Fibroblast of lung (primary cell): Measurements from ENCODE around the gene MYRIP. TPM values are rescaled to one million over a fixed set of nuclear protein-coding genes. Genes with fewer than 3 reads are reported as not detected.

Experiments used
- DNase-seq, 2 donors: peaks; one replicate each; pipeline versions ENCODE4 v3.0.0 to v3.0.0-alpha.2; 2010; ENCODE audit warnings: low read depth in 2 of 2
- H2AFZ ChIP-seq: 2 replicates; pipeline ENCODE4 v1.5.1; 2012; ENCODE audit warnings: low read length, control low read depth, inconsistent platforms
- H3K27ac ChIP-seq: 2 replicates; pipeline ENCODE4 v1.5.1; 2011; ENCODE audit warnings: low read length, control low read depth; ENCODE audit not compliant: insufficient read depth
- H3K27me3 ChIP-seq: 2 replicates; pipeline ENCODE4 v1.5.1; 2011; ENCODE audit warnings: mild to moderate bottlenecking, low read length; ENCODE audit not compliant: control insufficient read depth, insufficient read depth
- H3K36me3 ChIP-seq: 2 replicates; pipeline ENCODE4 v1.5.1; 2011; ENCODE audit warnings: low read length; ENCODE audit not compliant: control insufficient read depth, insufficient read depth
- H3K4me1 ChIP-seq: 2 replicates; pipeline ENCODE4 v1.5.1; 2011; ENCODE audit warnings: low read length; ENCODE audit not compliant: control insufficient read depth, insufficient read depth; ENCODE audit errors: extremely low read depth
- H3K4me2 ChIP-seq: 2 replicates; pipeline ENCODE4 v1.5.1; 2011; ENCODE audit warnings: low read length, control low read depth; ENCODE audit not compliant: insufficient read depth; ENCODE audit errors: extremely low read depth
- H3K4me3 ChIP-seq, 4 experiments: fragments of 200-600 bp in 1 of 4; sonication (generic) in 1 of 4; replicated peaks in 1 of 4; 2 replicates each; pipeline ENCODE4 v1.5.1; 2011 to 2016; ENCODE audit warnings: low read length in 4 of 4, low read depth in 3 of 4, mild to moderate bottlenecking in 3 of 4, control low read depth in 2 of 4, inconsistent platforms in 1 of 4, mixed read lengths in 1 of 4; ENCODE audit not compliant: insufficient read depth in 1 of 4; ENCODE audit errors: control extremely low read depth in 1 of 4
- H3K79me2 ChIP-seq: 2 replicates; pipeline ENCODE4 v1.5.1; 2012; ENCODE audit warnings: mild to moderate bottlenecking, low read length, inconsistent platforms; ENCODE audit not compliant: control insufficient read depth, insufficient read depth
- H3K9ac ChIP-seq: 2 replicates; pipeline ENCODE4 v1.5.1; 2011; ENCODE audit warnings: mild to moderate bottlenecking, low read length, control low read depth; ENCODE audit not compliant: insufficient read depth
- H3K9me3 ChIP-seq: 2 replicates; pipeline ENCODE4 v1.5.1; 2012; ENCODE audit warnings: low read depth, low read length; ENCODE audit not compliant: control insufficient read depth, insufficient read depth
- H4K20me1 ChIP-seq: 2 replicates; pipeline ENCODE4 v1.5.1; 2011; ENCODE audit warnings: low read length; ENCODE audit not compliant: control insufficient read depth, insufficient read depth; ENCODE audit errors: extremely low read depth
- CTCF ChIP-seq, 2 donors: IDR thresholded peaks in 1 of 2; conservative IDR thresholded peaks in 1 of 2; 1 replicate in 1 of 2; 2 replicates in 1 of 2; pipeline ENCODE4 v1.5.1; 2011 to 2012; ENCODE audit warnings: low read length in 2 of 2, control low read depth in 1 of 2, inconsistent platforms in 1 of 2, low read depth in 1 of 2, mild to moderate bottlenecking in 1 of 2
- EZH2 ChIP-seq: IDR thresholded peaks from 2 replicates; pipeline ENCODE4 v1.5.1; 2012; ENCODE audit warnings: low read length, control low read depth, mild to moderate bottlenecking; ENCODE audit errors: missing control alignments
- polyA plus RNA-seq, 2 donors: library from polyadenylated mRNA; depleted of rRNA in 1 of 2; stranded (reverse) in 1 of 2; unstranded in 1 of 2; fragments of >200 nt; gene quantifications; 2 replicates each; pipeline ENCODE4 v1.2.1, GENCODE V29; 2011 to 2012; ENCODE audit warnings: missing spikeins in 1 of 2
- total RNA-seq: library from RNA; depleted of rRNA; stranded (reverse); fragments of >200 nt; gene quantifications from 2 replicates; pipeline ENCODE4 v1.2.1, GENCODE V29; 2014

Gene MYRIP
- total and polyA plus RNA-seq, 2 donors (not counting 1 experiment from before 2014, with no cell fraction given): 0.02 TPM; not detected in 1

GRCh38 chr3:39783680-39784079, 25.7 kb upstream of the MYRIP start:
- Histone ChIP-seq H3K4me2 (no peak overlapping the region), H3K4me1 (no peaks in the 10 kb centered on the region), H3K9me3 (no peaks in the 10 kb centered on the region), H3K4me3 (no peak overlapping the region), H3K36me3 (no peaks in the 10 kb centered on the region), H3K9ac (no peak overlapping the region), H3K27me3 (no peaks in the 10 kb centered on the region), H3K27ac (no peak overlapping the region), H4K20me1 (no peaks in the 10 kb centered on the region), H3K79me2 (no peaks in the 10 kb centered on the region), H2AFZ (no peak overlapping the region)
- TF ChIP-seq CTCF (conservative IDR thresholded peaks at IDR 0.05 in 1 of 2, IDR thresholded peaks at IDR 0.05 in 1 of 2; ENCODE audit: low read depth in 1 of 2, low read length in 2 of 2) (no peak), EZH2 (no peak)
- DNase-seq: no peak

- H3K9me3 ChIP-seq: no peaks in the 10 kb centered on the region
- no peaks in the 10 kb centered on the region for H3K36me3 ChIP-seq
- no peak overlapping the region for H3K4me3 ChIP-seq
- H3K4me1 ChIP-seq: no peaks in the 10 kb centered on the region
- H3K4me2 ChIP-seq: no peak overlapping the region
- no peak overlapping the region for H2AFZ ChIP-seq
- no peak for DNase-seq
- H3K27ac ChIP-seq: no peak overlapping the region
- H4K20me1 ChIP-seq: no peaks in the 10 kb centered on the region
- TF ChIP-seq CTCF (conservative IDR thresholded peaks at IDR 0.05 in 1 of 2, IDR thresholded peaks at IDR 0.05 in 1 of 2; ENCODE audit: low read depth in 1 of 2, low read length in 2 of 2) (no peak), EZH2 (no peak)
- H3K9ac ChIP-seq: no peak overlapping the region
- no peaks in the 10 kb centered on the region for H3K79me2 ChIP-seq
- H3K27me3 ChIP-seq: no peaks in the 10 kb centered on the region
These were observed 24.5 kb upstream of the MYRIP start for GRCh38 chr3:39784922-39785321.

- no peak for DNase-seq
- H2AFZ ChIP-seq: no peak overlapping the region
- no peaks in the 10 kb centered on the region for H3K27me3 ChIP-seq
- H3K4me1 ChIP-seq: no peaks in the 10 kb centered on the region
- no peaks in the 10 kb centered on the region for H3K36me3 ChIP-seq
- H3K27ac ChIP-seq: no peak overlapping the region
- no peaks in the 10 kb centered on the region for H4K20me1 ChIP-seq
- H3K9me3 ChIP-seq: no peaks in the 10 kb centered on the region
- no peaks in the 10 kb centered on the region for H3K79me2 ChIP-seq
- H3K4me2 ChIP-seq: no peak overlapping the region
- TF ChIP-seq CTCF (conservative IDR thresholded peaks at IDR 0.05 in 1 of 2, IDR thresholded peaks at IDR 0.05 in 1 of 2; ENCODE audit: low read depth in 1 of 2, low read length in 2 of 2) (no peak), EZH2 (no peak)
- no peak overlapping the region for H3K4me3 ChIP-seq
- H3K9ac ChIP-seq: no peak overlapping the region
These were observed 21.1 kb upstream of the MYRIP start for GRCh38 chr3:39788128-39788883.
